ENCODE results near the gene LRRC30.

DNA sequence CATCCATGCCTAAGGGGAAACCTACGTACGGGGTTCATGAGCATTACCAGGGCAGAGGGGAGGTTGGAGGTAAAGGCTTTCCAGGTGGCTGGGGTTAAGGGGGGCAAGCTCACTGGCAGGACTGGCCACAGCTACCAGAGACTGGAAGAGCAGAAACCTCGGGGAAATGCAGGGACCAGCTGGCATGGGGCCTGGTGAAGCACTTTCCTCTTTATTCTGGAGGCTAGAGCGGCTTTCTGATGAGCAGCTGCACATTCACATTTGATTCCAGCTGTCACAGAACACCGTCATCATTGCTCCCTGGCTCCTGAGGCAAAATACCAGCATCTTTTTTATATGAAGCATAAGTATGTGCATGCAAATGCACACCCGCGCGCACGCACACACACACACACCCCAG, 28.7 kb upstream of the LRRC30 start:
- no peak for TF ChIP-seq CTCF (conservative IDR thresholded peaks at IDR 0.05; ENCODE audit: low read depth, low read length)
- no peak for TF ChIP-seq EZH2 (IDR thresholded peaks at IDR 0.05; ENCODE audit: low read length, unreplicated experiment)
- no peak for TF ChIP-seq EZH2phosphoT487 (IDR thresholded peaks at IDR 0.05; ENCODE audit: borderline replicate concordance, low read length)

Measured in PC-3 (cell line).